ENCODE measurements around the gene KRT4. TPM values are rescaled to one million over a fixed set of nuclear protein-coding genes. Genes with fewer than 3 reads are reported as not detected.

The KRT4 gene
- not detected in 2 replicates for total RNA-seq

GRCh38 chr12:52813885-52814709 is at the start of gene KRT4:
KRT4 (minus strand) TSS chr12:52814116; CDS start chr12:52814058, 58 bp downstream.

GRCh38 chr12:52848661-52849255 is 34.8 kb upstream of the KRT4 start, which contains the start of gene KRT78:
KRT78 (minus strand) TSS chr12:52848994; CDS start chr12:52848930, 64 bp downstream.

GRCh38 chr12:52833922-52834726 is 20.2 kb upstream of the KRT4 start, which contains the start of gene KRT79:
KRT79 (minus strand) TSS chr12:52834311; CDS start chr12:52834260, 51 bp downstream.

GRCh38 chr12:52795694-52796428 is 18.1 kb downstream of the KRT4 start, which contains the start of gene KRT3:
KRT3 (minus strand) TSS chr12:52796117; CDS start chr12:52796042, 75 bp downstream.

GRCh38 chr12:52776913-52777395 is 37.0 kb downstream of the KRT4 start, which contains the start of gene KRT76:
KRT76 (minus strand) TSS chr12:52777345; CDS start chr12:52777291, 54 bp downstream.

Other genes with a start within 250 kb of the KRT4 start
- not detected in 2 replicates for gene KRT74, start 240.3 kb downstream of the KRT4 start, total RNA-seq
- not detected in 2 replicates for gene KRT72, start 212.7 kb downstream of the KRT4 start, total RNA-seq
- not detected in 2 replicates for gene KRT73, start 195.6 kb downstream of the KRT4 start, total RNA-seq
- gene KRT2, start 161.9 kb downstream of the KRT4 start, total RNA-seq, result not detected in 2 replicates
- gene KRT1, start 133.7 kb downstream of the KRT4 start, total RNA-seq, result not detected in 2 replicates
- gene KRT77, start 110.6 kb downstream of the KRT4 start, total RNA-seq, result not detected in 2 replicates
- gene KRT76, start 36.8 kb downstream of the KRT4 start, total RNA-seq, result not detected in 2 replicates
- gene KRT3, start 18.0 kb downstream of the KRT4 start, total RNA-seq, result not detected in 2 replicates
- not detected in 2 replicates for gene KRT79, start 20.2 kb upstream of the KRT4 start, total RNA-seq
- gene KRT78, start 34.9 kb upstream of the KRT4 start, total RNA-seq, result not detected in 2 replicates
- gene KRT8, start 91.0 kb upstream of the KRT4 start, total RNA-seq, result 226 and 547 TPM in 2 replicates
- 325 and 738 TPM in 2 replicates for gene KRT18, start 135.0 kb upstream of the KRT4 start, total RNA-seq
- 1,104 and 1,171 TPM in 2 replicates for gene EIF4B, start 192.3 kb upstream of the KRT4 start, total RNA-seq
- gene TNS2, start 235.9 kb upstream of the KRT4 start, total RNA-seq, result 6.9 and 7.4 TPM in 2 replicates

Measured in smooth muscle cell of the umbilical artery (primary cell).